ENCODE data around the gene IL1RL2.

Gene IL1RL2

GRCh38 chr2:102166189-102166845 lies 20.5 kb upstream of the IL1RL2 start:
- no peaks in the 10 kb centered on the region for H4K20me1 ChIP-seq (ENCODE audit: insufficient read depth)
- no peaks in the 10 kb centered on the region for H3K27me3 ChIP-seq (ENCODE audit: insufficient read depth, low read depth)
- H2AFZ ChIP-seq (ENCODE audit: low read depth) = no peak overlapping the region
- no peak overlapping the region for H3K9ac ChIP-seq
- H3K4me1 ChIP-seq (ENCODE audit: low read depth, poor library complexity, severe bottlenecking) = no peaks in the 10 kb centered on the region
- H3K4me2 ChIP-seq = no peak overlapping the region
- no peaks in the 10 kb centered on the region for H3K79me2 ChIP-seq (ENCODE audit: insufficient read depth, low read depth)
- TF ChIP-seq CTCF (conservative IDR thresholded peaks at IDR 0.05; ENCODE audit: low read depth, low read length) = no peak
- H3K4me3 ChIP-seq (IDR thresholded peaks at IDR 0.05; ENCODE audit: insufficient read depth, low read depth, low read length) = no peak overlapping the region
- no peaks in the 10 kb centered on the region for H3K36me3 ChIP-seq (ENCODE audit: insufficient read depth)
- H3K27ac ChIP-seq = no peak overlapping the region

- H3K4me2 ChIP-seq = no peak overlapping the region
- H3K9ac ChIP-seq = no peak overlapping the region
- no peak overlapping the region for H3K27ac ChIP-seq
- no peak overlapping the region for H2AFZ ChIP-seq (ENCODE audit: low read depth)
- no peaks in the 10 kb centered on the region for H3K36me3 ChIP-seq (ENCODE audit: insufficient read depth)
- no peaks in the 10 kb centered on the region for H4K20me1 ChIP-seq (ENCODE audit: insufficient read depth)
- no peaks in the 10 kb centered on the region for H3K4me1 ChIP-seq (ENCODE audit: low read depth, poor library complexity, severe bottlenecking)
- no peak overlapping the region for H3K4me3 ChIP-seq (IDR thresholded peaks at IDR 0.05; ENCODE audit: insufficient read depth, low read depth, low read length)
- H3K27me3 ChIP-seq (ENCODE audit: insufficient read depth, low read depth) = no peaks in the 10 kb centered on the region
- H3K79me2 ChIP-seq (ENCODE audit: insufficient read depth, low read depth) = no peaks in the 10 kb centered on the region
- no peak for TF ChIP-seq CTCF (conservative IDR thresholded peaks at IDR 0.05; ENCODE audit: low read depth, low read length)
These were observed 18.6 kb upstream of the IL1RL2 start for GRCh38 chr2:102168026-102168771.

- Histone ChIP-seq H3K27me3 (ENCODE audit: insufficient read depth, low read depth) (no peaks in the 10 kb centered on the region), H3K4me3 (IDR thresholded peaks at IDR 0.05; ENCODE audit: insufficient read depth, low read depth, low read length) (no peak overlapping the region), H3K4me2 (no peak overlapping the region), H4K20me1 (ENCODE audit: insufficient read depth) (no peaks in the 10 kb centered on the region), H3K27ac (no peak overlapping the region), H3K4me1 (ENCODE audit: low read depth, poor library complexity, severe bottlenecking) (no peaks in the 10 kb centered on the region), H2AFZ (ENCODE audit: low read depth) (no peak overlapping the region), H3K79me2 (ENCODE audit: insufficient read depth, low read depth) (no peaks in the 10 kb centered on the region), H3K9ac (no peak overlapping the region), H3K36me3 (ENCODE audit: insufficient read depth) (no peaks in the 10 kb centered on the region)
- TF ChIP-seq CTCF (conservative IDR thresholded peaks at IDR 0.05; ENCODE audit: low read depth, low read length) = no peak
These were observed 14.9 kb upstream of the IL1RL2 start for GRCh38 chr2:102171946-102172345.

- Histone ChIP-seq H3K36me3 (ENCODE audit: insufficient read depth) (no peaks in the 10 kb centered on the region), H3K79me2 (ENCODE audit: insufficient read depth, low read depth) (no peaks in the 10 kb centered on the region), H3K4me3 (IDR thresholded peaks at IDR 0.05; ENCODE audit: insufficient read depth, low read depth, low read length) (no peak overlapping the region), H3K4me2 (no peak overlapping the region), H3K4me1 (ENCODE audit: low read depth, poor library complexity, severe bottlenecking) (no peaks in the 10 kb centered on the region), H3K27ac (no peak overlapping the region), H2AFZ (ENCODE audit: low read depth) (no peak overlapping the region), H4K20me1 (ENCODE audit: insufficient read depth) (no peaks in the 10 kb centered on the region), H3K27me3 (ENCODE audit: insufficient read depth, low read depth) (no peaks in the 10 kb centered on the region), H3K9ac (no peak overlapping the region)
- no peak for TF ChIP-seq CTCF (conservative IDR thresholded peaks at IDR 0.05; ENCODE audit: low read depth, low read length)
These were observed 14.1 kb upstream of the IL1RL2 start for GRCh38 chr2:102172745-102173144.
